ENCODE data around the gene USP3. TPM values are rescaled to one million over a fixed set of nuclear protein-coding genes. Genes with fewer than 3 reads are reported as not detected.

The USP3 gene
- total and polyA plus RNA-seq, 4 donors, result 8.5 to 25.4 (median 14.8) TPM

GRCh38 chr15:63576441-63576840, 72.0 kb downstream of the USP3 start:
- no peak overlapping the region for H3K27ac ChIP-seq (ENCODE audit: low read depth in 1 of 2, low read length in 2 of 2)
- H3K4me1 ChIP-seq (ENCODE audit: control insufficient read depth in 4 of 4, insufficient read depth in 4 of 4, low read length in 3 of 4), result no peaks in the 10 kb centered on the region
- WGBS, result 85% methylated on average over 6 of the region's 6 CpGs
- TF ChIP-seq ZBTB33 (IDR thresholded peaks at IDR 0.05) (no peak), EGR1 (IDR thresholded peaks at IDR 0.05; ENCODE audit: low read depth in 2 of 2) (no peak), MAX (IDR thresholded peaks at IDR 0.05) (no peak), RXRA (IDR thresholded peaks at IDR 0.05) (no peak), REST (IDR thresholded peaks at IDR 0.05) (no peak)
- DNase-seq (ENCODE audit: low spot score), result no peak
- no peak overlapping the region for H3K9ac ChIP-seq (ENCODE audit: low read depth in 1 of 2, low read length in 2 of 2)
- H3K27me3 ChIP-seq (ENCODE audit: control insufficient read depth in 4 of 4, insufficient read depth in 4 of 4, low read length in 3 of 4), result no peaks in the 10 kb centered on the region
- no peaks in the 10 kb centered on the region for H3K9me3 ChIP-seq (ENCODE audit: control insufficient read depth in 4 of 4, low read length in 3 of 4)
- H3K4me3 ChIP-seq (ENCODE audit: low read depth in 1 of 3, low read length in 3 of 3), result no peak overlapping the region
- peaks cover 0 to 33% (median 20%) of the 10 kb centered on the region in 4 donors for H3K36me3 ChIP-seq (ENCODE audit: control insufficient read depth in 4 of 4, insufficient read depth in 3 of 4, low read depth in 1 of 4, low read length in 3 of 4)

GRCh38 chr15:63582179-63582578, 77.8 kb downstream of the USP3 start:
- no peak overlapping the region for H3K27ac ChIP-seq (ENCODE audit: low read depth in 1 of 2, low read length in 2 of 2)
- peaks cover 0 to 3% (median under 1%) of the 10 kb centered on the region in 4 donors for H3K4me1 ChIP-seq (ENCODE audit: control insufficient read depth in 4 of 4, insufficient read depth in 4 of 4, low read length in 3 of 4)
- no peaks in the 10 kb centered on the region for H3K27me3 ChIP-seq (ENCODE audit: control insufficient read depth in 4 of 4, insufficient read depth in 4 of 4, low read length in 3 of 4)
- no peak for DNase-seq (ENCODE audit: low spot score)
- H3K36me3 ChIP-seq (ENCODE audit: control insufficient read depth in 4 of 4, insufficient read depth in 3 of 4, low read depth in 1 of 4, low read length in 3 of 4), result peaks cover 0 to 19% (median 10%) of the 10 kb centered on the region in 4 donors
- no peak overlapping the region for H3K9ac ChIP-seq (ENCODE audit: low read depth in 1 of 2, low read length in 2 of 2)
- H3K4me3 ChIP-seq (ENCODE audit: low read depth in 1 of 3, low read length in 3 of 3), result no peak overlapping the region
- TF ChIP-seq ATF3 (IDR thresholded peaks at IDR 0.05), result no peak
- no peak for TF ChIP-seq MAX (IDR thresholded peaks at IDR 0.05)
- no peak for TF ChIP-seq RXRA (IDR thresholded peaks at IDR 0.05)
- no peak for TF ChIP-seq HNF4A (conservative IDR thresholded peaks at IDR 0.05)
- no peak for TF ChIP-seq ZBTB33 (IDR thresholded peaks at IDR 0.05)
- TF ChIP-seq NR2F2 (IDR thresholded peaks at IDR 0.05), result no peak
- no peak for TF ChIP-seq YY1 (IDR thresholded peaks at IDR 0.05)
- no peak for TF ChIP-seq EGR1 (IDR thresholded peaks at IDR 0.05; ENCODE audit: low read depth in 2 of 2)
- no peak for TF ChIP-seq RAD21 (IDR thresholded peaks at IDR 0.05)
- no peak for TF ChIP-seq REST (IDR thresholded peaks at IDR 0.05)
- TF ChIP-seq GABPA (IDR thresholded peaks at IDR 0.05 in 1 of 2, conservative IDR thresholded peaks at IDR 0.05 in 1 of 2), result no peak
- no peak for TF ChIP-seq TAF1 (conservative IDR thresholded peaks at IDR 0.05)
- TF ChIP-seq SP1 (IDR thresholded peaks at IDR 0.05), result no peak
- no peak for TF ChIP-seq FOXA2 (IDR thresholded peaks at IDR 0.05)
- no peak for TF ChIP-seq CTCF (IDR thresholded peaks at IDR 0.05; ENCODE audit: low read depth, low read length, missing input control)
- TF ChIP-seq FOXA1 (IDR thresholded peaks at IDR 0.05), result no peak
- H3K9me3 ChIP-seq (ENCODE audit: control insufficient read depth in 4 of 4, low read length in 3 of 4), result no peaks in the 10 kb centered on the region

Data from liver (tissue), 9 donors.